Hepatic stellate cell (primary cell): Measurements from ENCODE around the gene TPRA1.

ENCODE experiments used
- DNase-seq: peaks from one replicate; pipeline ENCODE4 v3.0.0; 2011; ENCODE audit warnings: low spot score

TPRA1 gene

GRCh38 chr3:127560051-127560787 is 30.3 kb downstream of the TPRA1 start:
- DNase-seq: no peak

DNA sequence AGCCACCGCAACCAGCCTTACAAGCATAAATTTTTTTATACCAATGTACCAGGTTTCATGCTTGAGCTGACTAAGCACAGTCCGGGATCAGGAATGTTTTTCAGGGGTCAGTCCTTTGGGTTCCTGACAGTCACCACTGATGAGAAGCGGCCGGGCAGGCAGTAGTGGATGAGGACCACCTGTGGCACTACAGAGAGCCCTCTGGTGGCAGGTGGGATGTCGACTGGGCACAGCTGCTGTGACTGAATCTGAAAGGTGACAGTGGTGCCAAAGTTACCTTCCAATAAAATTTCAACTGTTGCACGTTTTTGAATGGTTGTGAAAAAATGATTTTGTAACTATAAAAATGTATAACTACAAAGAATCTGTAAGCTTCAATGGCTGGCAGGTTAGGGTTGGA is 34.0 kb downstream of the TPRA1 start:
- no peak for DNase-seq

- DNase-seq: no peak
Measured at GRCh38 chr3:127555108-127555507, 35.4 kb downstream of the TPRA1 start.

GRCh38 chr3:127552038-127552437 is 38.5 kb downstream of the TPRA1 start:
- DNase-seq: no peak

DNA sequence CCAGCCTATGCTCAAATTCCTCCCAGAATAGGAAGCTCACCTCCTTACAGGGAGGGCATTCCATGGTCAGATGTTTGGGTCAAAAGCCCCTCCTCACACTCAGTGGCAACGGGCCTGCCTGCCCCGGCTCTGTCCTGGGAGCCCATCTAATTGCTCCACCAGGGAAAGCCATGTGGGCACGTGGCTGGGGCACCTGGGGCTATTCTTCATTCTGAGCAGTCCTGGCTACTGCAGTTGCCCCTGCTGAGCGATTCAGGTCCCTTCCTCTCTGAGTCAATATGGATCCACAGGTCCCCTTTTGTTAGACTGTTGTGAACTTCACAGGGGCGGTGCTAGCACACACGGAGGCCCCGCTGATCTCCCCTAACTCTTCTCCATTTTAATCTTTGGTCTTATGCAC is 39.4 kb downstream of the TPRA1 start:
- DNase-seq: no peak

- no peak for DNase-seq
Measured at GRCh38 chr3:127550468-127551157, 39.9 kb downstream of the TPRA1 start.

- no peak for DNase-seq
Measured at GRCh38 chr3:127549826-127550467, 40.6 kb downstream of the TPRA1 start.

DNA sequence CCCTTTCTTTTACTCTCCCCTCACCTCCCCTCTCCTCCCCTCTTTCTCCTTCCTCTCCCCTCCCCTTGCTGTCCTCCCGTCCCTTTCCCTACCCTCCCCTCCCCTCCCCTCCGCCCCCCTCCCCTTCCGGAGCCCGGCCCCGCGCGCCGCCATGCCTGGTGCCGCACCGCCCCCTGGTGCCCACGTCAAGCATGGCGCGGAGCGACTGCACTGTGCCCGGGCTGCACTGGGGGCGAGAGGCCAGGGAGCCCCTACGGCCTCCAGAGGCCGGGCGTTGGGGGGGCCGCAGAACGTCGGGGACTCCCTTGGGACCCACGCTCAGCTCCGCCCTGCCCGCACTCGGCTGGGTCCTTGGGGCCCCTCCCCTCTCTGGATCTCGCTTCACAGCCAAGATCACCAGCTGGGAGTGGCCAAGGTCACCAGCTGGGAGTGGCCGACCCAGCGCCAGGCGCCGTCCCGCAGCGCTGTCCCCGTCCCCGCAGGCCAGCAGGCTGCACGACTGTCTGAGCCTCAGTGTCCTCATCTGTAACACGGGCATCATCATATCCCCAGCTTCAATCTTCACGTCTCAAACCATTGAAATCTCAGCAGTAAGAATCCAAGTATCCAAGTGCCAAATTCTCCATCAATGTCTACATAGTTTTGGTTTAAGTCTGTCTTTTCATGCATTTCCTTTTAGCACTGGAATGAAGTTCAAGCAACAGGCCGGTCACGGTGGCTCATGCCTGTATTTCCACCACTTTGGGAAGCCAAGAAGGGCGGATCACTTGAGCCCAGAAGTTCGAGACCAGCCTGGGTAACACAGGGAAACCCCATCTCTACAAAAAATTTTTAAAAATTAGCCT is 42.5 kb downstream of the TPRA1 start:
- peak; percentile 83 for DNase-seq

DNA sequence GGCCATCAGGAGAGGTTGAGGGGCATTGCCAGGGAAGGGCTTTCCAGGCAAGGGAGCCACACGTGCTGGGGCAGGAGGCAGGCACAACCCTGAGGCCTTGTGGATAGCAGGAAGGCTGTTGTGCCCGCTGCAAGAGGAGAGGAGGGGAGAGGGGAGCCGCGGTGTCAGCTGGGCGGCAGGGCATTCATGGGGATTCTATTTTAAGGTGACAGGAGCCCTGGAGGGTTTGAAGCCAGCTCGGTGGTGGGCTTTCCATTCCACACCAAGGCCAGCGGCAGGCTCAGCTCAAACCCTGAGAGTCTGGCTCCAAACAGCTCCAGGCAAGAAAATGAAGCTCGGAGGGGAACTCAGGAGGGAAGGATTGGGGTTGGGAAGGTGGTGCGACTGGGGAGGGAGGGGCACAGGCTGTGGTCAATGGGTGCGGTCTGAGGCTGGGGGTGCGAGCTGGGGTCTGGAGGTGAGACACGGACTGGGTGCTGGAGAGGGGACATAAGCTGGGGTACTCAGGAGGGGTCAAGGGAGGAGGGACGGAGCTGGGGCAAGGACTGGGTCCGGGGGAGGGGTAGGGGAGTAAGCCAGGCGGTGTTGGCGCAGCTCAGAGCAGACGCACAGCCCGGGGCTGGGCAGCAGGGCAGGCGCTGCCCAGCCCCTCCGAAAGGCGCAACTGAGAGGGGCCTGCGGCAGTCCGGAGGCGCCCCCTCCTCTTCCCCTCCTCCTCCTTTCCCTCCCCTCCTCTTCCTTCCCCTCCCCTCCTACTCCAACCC is 43.4 kb downstream of the TPRA1 start:
- DNase-seq: peak; percentile 39

DNA sequence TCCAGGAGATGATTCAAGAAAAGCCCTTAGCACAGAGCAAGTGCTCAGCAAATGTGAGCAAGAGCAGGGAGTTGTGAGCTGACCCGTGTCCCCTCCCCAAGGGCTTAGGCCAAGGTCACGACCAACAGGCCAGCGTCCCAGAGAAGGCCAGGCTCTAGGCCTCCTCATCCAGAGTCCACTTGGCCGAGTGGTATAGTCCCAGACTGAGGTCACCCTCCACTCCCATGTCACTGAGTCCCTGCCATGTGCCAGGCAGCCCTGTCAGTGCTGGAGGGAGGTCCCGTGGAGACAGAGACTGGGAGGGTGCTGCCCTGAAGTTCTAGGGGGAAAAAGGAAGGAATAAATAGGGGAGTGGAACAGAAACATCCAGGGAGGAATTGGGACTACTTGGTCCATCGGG is 44.0 kb downstream of the TPRA1 start:
- no peak for DNase-seq

DNA sequence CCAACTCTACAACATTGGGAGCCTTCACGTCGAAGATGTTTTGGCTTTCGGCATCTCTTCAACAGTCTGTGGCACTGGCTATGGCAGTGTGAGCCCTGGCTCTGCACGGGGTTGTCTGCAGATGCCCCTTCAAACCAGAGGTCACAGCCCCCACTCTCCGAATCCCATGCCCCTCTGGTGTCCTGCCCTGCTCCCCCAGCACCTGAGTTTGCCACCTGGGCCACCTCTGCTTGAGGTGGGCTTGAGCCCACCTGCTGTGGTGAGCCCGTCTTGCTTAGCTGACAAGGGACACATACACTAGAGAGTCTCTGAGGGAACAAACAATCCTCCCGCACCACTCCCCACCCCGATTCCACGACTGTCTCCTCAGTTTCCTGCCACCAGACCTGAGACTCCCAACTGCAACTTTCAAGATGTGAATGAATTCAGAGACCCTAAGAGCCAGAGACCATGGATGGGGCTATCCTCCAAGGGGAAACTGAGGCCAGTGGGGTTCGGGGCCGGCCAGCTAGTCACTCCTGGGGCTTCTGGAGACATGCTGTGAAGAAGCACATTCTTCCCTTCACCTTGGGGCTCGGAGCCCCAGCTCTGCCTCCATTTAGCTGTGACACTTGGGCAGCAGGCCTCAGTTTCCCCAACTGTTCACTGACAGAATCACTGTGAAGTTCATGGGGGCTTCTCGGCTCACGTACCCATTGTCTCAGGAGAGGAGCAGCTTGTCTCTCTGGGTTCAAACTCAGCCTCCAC is 44.6 kb downstream of the TPRA1 start:
- no peak for DNase-seq

DNA sequence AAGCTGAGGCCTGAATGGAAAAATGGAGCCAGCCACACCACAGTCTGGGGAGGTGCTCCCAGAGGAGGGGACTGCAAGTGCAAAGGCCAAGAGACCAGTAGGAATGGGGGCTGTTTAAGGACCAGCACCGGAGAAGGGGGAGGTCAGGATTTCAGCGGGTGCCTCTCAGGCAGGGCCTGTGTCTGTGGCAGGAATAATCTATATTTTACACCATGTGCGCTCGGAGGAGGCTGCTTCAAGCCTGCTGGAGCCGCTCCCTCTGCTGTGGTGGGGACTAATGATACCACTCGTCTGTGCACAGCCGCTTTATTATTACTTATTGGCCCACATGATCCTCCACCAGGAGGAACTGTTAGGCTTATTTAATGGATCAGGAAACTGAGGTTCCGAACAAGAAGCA is 45.3 kb downstream of the TPRA1 start:
- DNase-seq: no peak

DNA sequence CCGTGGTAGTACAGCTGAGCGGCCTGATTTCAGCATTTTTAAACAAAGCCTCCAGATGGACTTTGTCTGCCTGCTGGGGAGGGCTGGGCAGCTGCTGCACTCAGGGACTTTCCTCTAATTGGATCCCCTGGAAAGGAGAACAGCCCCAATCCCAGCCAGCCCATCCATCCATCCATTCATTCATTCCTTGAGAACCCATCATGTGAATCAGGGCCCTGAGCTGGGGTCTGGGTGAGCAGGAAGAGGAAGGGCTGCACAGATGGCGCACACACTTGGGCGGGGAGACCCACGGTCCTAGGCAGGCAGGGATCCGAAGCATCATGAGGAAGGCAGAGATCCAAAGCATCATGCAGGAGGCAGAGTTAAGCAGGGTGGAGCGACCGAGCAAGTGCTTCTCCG is 45.7 kb downstream of the TPRA1 start:
- DNase-seq: no peak

DNA sequence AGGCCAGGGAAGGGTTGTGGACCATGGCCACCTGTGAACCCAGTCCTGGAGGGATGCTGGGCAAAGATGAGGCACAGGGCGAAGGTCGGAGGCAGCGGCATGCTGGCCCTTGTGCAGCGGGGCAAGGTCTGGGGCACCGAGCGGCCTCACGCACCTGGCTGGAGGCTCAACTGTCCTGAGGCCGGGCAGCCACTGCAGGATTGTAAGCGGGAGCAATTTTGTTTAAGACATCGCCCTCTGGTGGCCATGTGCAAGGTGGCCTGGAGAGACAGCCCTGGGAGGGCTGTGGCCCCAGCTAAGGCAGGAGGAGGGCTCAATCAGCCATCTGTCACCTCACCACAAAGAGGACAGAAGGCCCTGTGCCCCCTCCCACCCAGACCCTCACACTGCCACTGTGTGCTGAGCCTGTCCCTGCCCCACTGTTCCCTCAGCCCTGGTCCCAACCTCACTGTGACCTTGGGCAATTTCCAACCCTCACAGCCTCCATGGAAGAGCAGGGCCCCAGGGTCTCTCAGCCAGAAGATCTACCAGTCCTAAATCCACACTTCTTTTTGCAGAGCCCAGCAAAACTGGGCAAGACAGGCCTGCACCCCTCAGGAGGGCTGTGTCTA is 46.2 kb downstream of the TPRA1 start:
- peak; percentile 91 for DNase-seq

GRCh38 chr3:127543441-127543840 is 47.1 kb downstream of the TPRA1 start:
- DNase-seq: no peak

DNA sequence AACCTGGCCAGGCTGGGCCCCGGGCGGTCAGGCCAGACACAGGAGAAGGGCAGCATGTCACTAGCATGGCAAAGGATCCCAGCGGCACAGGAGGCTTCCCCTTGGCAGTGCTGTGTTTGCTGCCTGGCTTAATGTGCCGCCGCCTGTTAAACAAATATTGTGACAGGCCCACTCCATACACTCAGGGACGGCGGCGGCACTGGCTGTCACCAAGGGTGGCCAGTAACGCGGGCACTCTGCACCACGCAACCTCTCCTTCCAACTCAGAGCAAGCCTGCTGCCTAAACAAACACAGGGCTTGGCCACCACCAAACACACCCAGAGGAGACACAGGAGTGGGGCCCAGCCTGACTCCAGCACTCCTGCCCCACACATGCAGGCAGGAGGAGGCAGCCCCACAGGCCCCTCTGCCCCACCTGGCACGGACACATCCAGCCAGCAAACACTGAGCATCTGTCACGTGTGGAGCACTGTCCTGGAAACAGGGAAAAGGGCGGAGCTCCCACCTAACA is 48.0 kb downstream of the TPRA1 start:
- no peak for DNase-seq

- DNase-seq: no peak
Measured at GRCh38 chr3:127541320-127541719, 49.2 kb downstream of the TPRA1 start.

GRCh38 chr3:127539366-127540060 is 51.0 kb downstream of the TPRA1 start:
- DNase-seq: no peak

GRCh38 chr3:127538569-127538968 is 52.0 kb downstream of the TPRA1 start:
- DNase-seq: no peak
